ENCODE measurements around the gene PCNA.
A peak's percentile ranks its signal among the peaks of the same experiment; 100 is the strongest.

DNA sequence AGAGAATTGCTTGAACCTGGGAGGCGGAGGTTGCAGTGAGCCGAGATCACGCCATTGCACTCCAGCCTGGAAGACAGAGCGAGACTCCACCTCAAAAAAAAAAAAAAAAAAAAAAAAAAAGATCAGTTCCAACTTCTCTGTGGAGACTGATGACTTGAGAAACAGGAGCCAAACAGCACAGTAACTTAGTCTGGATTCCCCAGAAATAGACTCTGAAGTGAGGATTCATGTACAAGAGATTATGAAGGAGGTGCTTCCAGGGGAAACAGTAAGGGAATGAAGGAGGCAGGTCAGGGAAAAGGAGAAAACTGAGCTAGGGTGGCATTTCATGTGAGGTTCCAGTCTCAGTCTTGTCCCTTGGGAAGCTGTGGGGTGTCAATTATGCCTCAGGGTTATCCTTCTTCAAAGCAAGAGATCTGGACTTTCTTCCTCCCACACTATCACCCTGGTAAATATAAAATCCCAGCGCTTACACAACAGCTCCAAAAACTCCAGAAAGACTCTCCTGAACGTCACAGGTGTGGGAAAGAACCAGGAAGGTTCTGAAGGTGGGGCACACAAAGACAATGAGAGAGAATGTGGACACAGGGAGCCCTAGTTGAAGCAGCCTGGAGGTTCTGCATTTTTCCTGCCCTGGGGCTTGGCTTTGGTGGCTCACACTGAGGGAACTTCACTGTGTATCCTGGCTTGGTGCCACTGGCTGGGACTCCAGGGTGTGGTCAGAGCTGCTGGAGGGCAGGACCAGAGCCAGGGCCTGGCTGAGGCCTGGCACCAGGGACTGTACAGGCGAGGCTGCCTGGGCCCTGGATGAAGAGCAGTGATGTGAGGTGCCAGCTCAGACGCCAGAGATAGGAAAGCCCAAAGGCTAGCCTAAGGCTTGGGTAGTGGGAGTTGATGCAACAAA, 46.8 kb downstream of the PCNA start:
- TF ChIP-seq CTCF (IDR thresholded peaks at IDR 0.05 in 8 of 11, conservative IDR thresholded peaks at IDR 0.05 in 3 of 11) (no peak), POLR2A (IDR thresholded peaks at IDR 0.05) (no peak), POLR2AphosphoS5 (IDR thresholded peaks at IDR 0.05) (peak; percentile 40 to 69 (median 46))
